GM18507 (cell line): ENCODE measurements around the gene GFY.

Experiments
- DNase-seq: peaks from one replicate; pipeline ENCODE4 v3.0.0; 2011; ENCODE audit warnings: low read depth; ENCODE audit not compliant: insufficient read length; ENCODE audit errors: extremely low spot score
- FAIRE-seq: peaks from 2 replicates; lab custom pipeline; 2011; peaks lifted over from hg19 to GRCh38; lab: Jason Lieb, UNC

GFY gene

GRCh38 chr19:49425178-49425577 is at the start of gene GFY:
Gene GFY (plus strand): TSS chr19:49425388. CDS start chr19:49426431, 1,043 bp downstream.
- DNase-seq (no peak), FAIRE-seq (no peak)

GRCh38 chr19:49378512-49378911 is 46.7 kb upstream of the GFY start:
- FAIRE-seq (no peak), DNase-seq (no peak)

- FAIRE-seq (no peak), DNase-seq (no peak)
Observed at GRCh38 chr19:49380391-49380790, 44.8 kb upstream of the GFY start.

GRCh38 chr19:49382639-49383038 is 42.5 kb upstream of the GFY start:
- no peak for FAIRE-seq

GRCh38 chr19:49383599-49383998 is 41.6 kb upstream of the GFY start:
- DNase-seq = no peak
- FAIRE-seq = no peak

More at GRCh38 chr19:49382639-49383038, 42.5 kb upstream of the GFY start:
- DNase-seq = no peak

GRCh38 chr19:49387936-49388372 is 37.2 kb upstream of the GFY start, which contains the start of gene KASH5:
Gene KASH5 (plus strand): TSS chr19:49388249. CDS start chr19:49390884, 2,635 bp downstream.
- peak; percentile 76 for FAIRE-seq
- DNase-seq = peak; percentile 62

GRCh38 chr19:49389406-49389805 is 35.8 kb upstream of the GFY start:
- DNase-seq (no peak), FAIRE-seq (no peak)

GRCh38 chr19:49390131-49390928 is 34.9 kb upstream of the GFY start:
- FAIRE-seq = no peak

GRCh38 chr19:49390929-49391359 is 34.2 kb upstream of the GFY start:
- DNase-seq (no peak), FAIRE-seq (no peak)

More at GRCh38 chr19:49390131-49390928, 34.9 kb upstream of the GFY start:
- DNase-seq = no peak

GRCh38 chr19:49391581-49392399 is 33.4 kb upstream of the GFY start:
- FAIRE-seq (peak; percentile 98), DNase-seq (peak; percentile 60)

GRCh38 chr19:49393881-49394280 is 31.3 kb upstream of the GFY start:
- DNase-seq = no peak
- no peak for FAIRE-seq

GRCh38 chr19:49395581-49396407 is 29.4 kb upstream of the GFY start:
- no peak for FAIRE-seq
- DNase-seq = no peak

- DNase-seq (no peak), FAIRE-seq (no peak)
Observed at GRCh38 chr19:49396738-49397505, 28.3 kb upstream of the GFY start.

- FAIRE-seq = no peak
- DNase-seq = no peak
Observed at GRCh38 chr19:49398001-49398615, 27.1 kb upstream of the GFY start.

- FAIRE-seq (no peak), DNase-seq (no peak)
Observed at GRCh38 chr19:49398931-49399330, 26.3 kb upstream of the GFY start.

- no peak for FAIRE-seq
- no peak for DNase-seq
Observed at GRCh38 chr19:49400029-49400428, 25.2 kb upstream of the GFY start.

GRCh38 chr19:49403404-49404187 is 21.6 kb upstream of the GFY start:
- DNase-seq (no peak), FAIRE-seq (no peak)

GRCh38 chr19:49407079-49407478 is 18.1 kb upstream of the GFY start:
- DNase-seq = no peak
- FAIRE-seq = no peak
